Suprapubic skin (tissue), 3 donors: ENCODE results near the gene ERBB4.

Experiments
- CTCF ChIP-seq, 2 donors: fragments of 200-600 bp in 1 of 2; fragments of 450-650 bp in 1 of 2; sonication (generic) in 1 of 2; IDR thresholded peaks; one replicate each; pipeline ENCODE4 v1.5.1; 2016 to 2019; ENCODE audit warnings: antibody characterized with exemption in 2 of 2, mild to moderate bottlenecking in 1 of 2, moderate library complexity in 1 of 2
- POLR2A ChIP-seq, 2 donors: fragments of 450-650 bp; IDR thresholded peaks; one replicate each; pipeline ENCODE4 v1.6.1; 2017; ENCODE audit warnings: antibody characterized with exemption in 2 of 2, mild to moderate bottlenecking in 2 of 2, moderate library complexity in 2 of 2

- TF ChIP-seq CTCF (IDR thresholded peaks at IDR 0.05) (no peak), POLR2A (IDR thresholded peaks at IDR 0.05) (no peak)
Observed at GRCh38 chr2:212254339-212254738, 284.3 kb downstream of the ERBB4 start.
